GM23248 (cell line): ENCODE data around the gene PRDM16. TPM values are rescaled to one million over a fixed set of nuclear protein-coding genes. Genes with fewer than 3 reads are reported as not detected.

Experiments used
- DNase-seq: peaks from one replicate; pipeline ENCODE4 v3.0.0-alpha.2; 2015
- H2AFZ ChIP-seq: fragments of 200-600 bp; sonication (generic); 2 replicates; pipeline ENCODE4 v1.6.1; 2016; ENCODE audit warnings: antibody characterized with exemption
- H3F3A ChIP-seq: fragments of 200-600 bp; sonication (generic); 2 replicates; pipeline ENCODE4 v1.6.1; 2016; ENCODE audit warnings: mild to moderate bottlenecking, antibody characterized with exemption, mixed run types; ENCODE audit not compliant: insufficient read depth
- H3K27ac ChIP-seq: fragments of 200-600 bp; sonication (generic); 2 replicates; pipeline ENCODE4 v1.5.1; 2016; ENCODE audit warnings: mild to moderate bottlenecking
- H3K27me3 ChIP-seq: fragments of 200-600 bp; sonication (generic); replicated peaks from 2 replicates; pipeline ENCODE4 v1.6.1; 2016; ENCODE audit warnings: mild to moderate bottlenecking; ENCODE audit not compliant: insufficient read depth
- H3K36me3 ChIP-seq: fragments of 200-600 bp; sonication (generic); 2 replicates; pipeline ENCODE4 v1.6.1; 2016; ENCODE audit warnings: low read depth, mild to moderate bottlenecking
- H3K4me1 ChIP-seq: fragments of 200-600 bp; sonication (generic); 2 replicates; pipeline ENCODE4 v1.6.1; 2016; ENCODE audit warnings: mild to moderate bottlenecking; ENCODE audit not compliant: insufficient read depth
- H3K4me2 ChIP-seq: fragments of 200-600 bp; sonication (generic); one replicate; pipeline ENCODE4 v1.6.1; 2016; ENCODE audit warnings: mild to moderate bottlenecking; ENCODE audit not compliant: unreplicated experiment
- H3K4me3 ChIP-seq: fragments of 200-600 bp; sonication (generic); 2 replicates; pipeline ENCODE4 v1.5.1; 2016; ENCODE audit warnings: mild to moderate bottlenecking
- H3K79me2 ChIP-seq: fragments of 200-600 bp; sonication (generic); 2 replicates; pipeline ENCODE4 v1.6.1; 2016; ENCODE audit warnings: mild to moderate bottlenecking; ENCODE audit not compliant: insufficient read depth
- H3K9ac ChIP-seq: fragments of 200-600 bp; sonication (generic); 2 replicates; pipeline ENCODE4 v1.6.1; 2016; ENCODE audit warnings: mild to moderate bottlenecking
- H3K9me2 ChIP-seq: fragments of 200-600 bp; sonication (generic); 2 replicates; pipeline ENCODE4 v1.6.1; 2016; ENCODE audit warnings: mixed run types, mild to moderate bottlenecking, moderate library complexity; ENCODE audit not compliant: insufficient read depth
- H3K9me3 ChIP-seq: fragments of 200-600 bp; sonication (generic); one replicate; pipeline ENCODE4 v1.6.1; 2017; ENCODE audit warnings: low read depth
- H4K20me1 ChIP-seq: fragments of 200-600 bp; sonication (generic); 2 replicates; pipeline ENCODE4 v1.6.0; 2016; ENCODE audit not compliant: insufficient read depth
- EZH2 ChIP-seq: fragments of 200-600 bp; sonication (generic); IDR thresholded peaks from 2 replicates; pipeline ENCODE4 v1.6.1; 2018; ENCODE audit warnings: antibody characterized with exemption, mild to moderate bottlenecking; ENCODE audit not compliant: insufficient read depth, poor library complexity, severe bottlenecking
- EZH2phosphoT487 ChIP-seq: fragments of 200-600 bp; sonication (generic); IDR thresholded peaks from 2 replicates; pipeline ENCODE4 v1.6.1; 2018; ENCODE audit warnings: antibody characterized with exemption, moderate library complexity, mild to moderate bottlenecking, low read depth; ENCODE audit not compliant: insufficient read depth
- WGBS, 2 experiments: methylation state at CpG; one replicate each; pipeline ENCODE4 v1.1.6; 2015 to 2017; ENCODE audit warnings: low lambda C conversion rate in 2 of 2, low coverage in 1 of 2; ENCODE audit errors: missing lambda C conversion rate in 2 of 2; 5-methylcytosine and 5-hydroxymethylcytosine counted together
- in situ Hi-C: fragments of 300-500 bp; cut with MboI; formaldehyde crosslinking; loops from 2 replicates; pipeline ENCODE4 v1.15.0; 2020
- polyA plus RNA-seq: library from polyadenylated mRNA; unstranded; fragments of >200 nt; fragmentation: Nextera tagmentation; extraction: Ambion mirVana; gene quantifications from 2 replicates; pipeline ENCODE4 v1.2.1, GENCODE V29; 2016
- total RNA-seq: library from RNA; depleted of rRNA; stranded (reverse); fragments of >200 nt; shearing (Covaris generic); gene quantifications from 2 replicates; pipeline ENCODE4 v1.2.3, GENCODE V29; 2014

PRDM16 gene
- total and polyA plus RNA-seq, 2 experiments from 2014 or later: 0.18 TPM; not detected in 1

DNA sequence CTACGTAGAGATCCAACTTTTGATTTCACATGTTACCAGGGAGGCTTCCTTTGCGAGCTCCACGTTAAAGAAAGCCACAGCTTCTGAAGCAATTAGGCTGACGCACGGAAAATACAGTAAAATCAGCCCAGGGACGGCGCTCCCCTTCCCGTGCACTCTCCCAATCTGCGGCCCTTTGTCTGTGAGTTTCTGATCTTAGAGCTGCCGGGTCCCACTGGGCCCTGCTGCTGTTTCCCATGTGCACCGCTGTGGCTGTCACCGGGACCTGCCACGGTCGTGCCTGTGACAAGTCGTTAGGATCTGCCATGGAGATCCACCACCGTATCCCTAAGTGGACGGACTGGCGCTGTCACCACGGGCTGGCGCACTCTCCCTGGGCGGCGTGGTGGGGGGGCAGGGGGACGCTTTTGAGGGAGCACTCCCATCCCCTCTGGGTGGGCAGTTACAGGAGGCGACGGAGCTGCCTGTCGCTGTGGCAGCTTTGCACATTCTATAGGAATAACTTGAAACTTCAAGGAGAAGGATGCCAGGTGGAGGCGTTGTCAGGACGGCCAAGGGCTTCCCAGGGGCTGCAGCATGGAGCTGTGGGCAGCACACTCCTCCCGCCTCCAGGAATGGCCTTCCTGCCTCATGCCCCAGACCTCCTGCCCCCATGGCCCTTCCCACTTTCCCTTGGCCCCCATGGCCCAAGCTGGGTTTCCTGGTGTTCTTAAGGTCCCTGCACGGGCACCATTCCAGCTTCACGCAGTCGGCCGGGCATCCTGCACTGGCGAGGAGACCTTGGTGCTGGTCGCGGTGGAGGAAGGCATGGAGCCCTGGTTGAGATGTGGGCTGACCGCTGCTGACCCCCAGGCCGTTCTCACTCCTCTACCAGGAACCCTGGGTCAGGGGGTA is 85.1 kb downstream of the PRDM16 start:
- H3K4me3 ChIP-seq: no peak overlapping the region
- H3K27ac ChIP-seq: no peak overlapping the region
- no peak for DNase-seq
- H3F3A ChIP-seq: no peaks in the 10 kb centered on the region
- H3K9me3 ChIP-seq: no peaks in the 10 kb centered on the region
- H2AFZ ChIP-seq: no peak overlapping the region
- H3K9me2 ChIP-seq: no peaks in the 10 kb centered on the region
- WGBS, 2 experiments: 66 to 69% methylated on average over 37 to 38 of the region's 38 CpGs
- no peak overlapping the region for H3K9ac ChIP-seq
- TF ChIP-seq EZH2 (no peak), EZH2phosphoT487 (no peak)
- H3K79me2 ChIP-seq: no peaks in the 10 kb centered on the region
- H3K4me2 ChIP-seq: no peak overlapping the region
- peaks cover 17% of the 10 kb centered on the region for H3K27me3 ChIP-seq
- no peaks in the 10 kb centered on the region for H3K4me1 ChIP-seq
- in situ Hi-C loops: no loop called here
- H3K36me3 ChIP-seq: no peaks in the 10 kb centered on the region
- H4K20me1 ChIP-seq: no peaks in the 10 kb centered on the region

DNA sequence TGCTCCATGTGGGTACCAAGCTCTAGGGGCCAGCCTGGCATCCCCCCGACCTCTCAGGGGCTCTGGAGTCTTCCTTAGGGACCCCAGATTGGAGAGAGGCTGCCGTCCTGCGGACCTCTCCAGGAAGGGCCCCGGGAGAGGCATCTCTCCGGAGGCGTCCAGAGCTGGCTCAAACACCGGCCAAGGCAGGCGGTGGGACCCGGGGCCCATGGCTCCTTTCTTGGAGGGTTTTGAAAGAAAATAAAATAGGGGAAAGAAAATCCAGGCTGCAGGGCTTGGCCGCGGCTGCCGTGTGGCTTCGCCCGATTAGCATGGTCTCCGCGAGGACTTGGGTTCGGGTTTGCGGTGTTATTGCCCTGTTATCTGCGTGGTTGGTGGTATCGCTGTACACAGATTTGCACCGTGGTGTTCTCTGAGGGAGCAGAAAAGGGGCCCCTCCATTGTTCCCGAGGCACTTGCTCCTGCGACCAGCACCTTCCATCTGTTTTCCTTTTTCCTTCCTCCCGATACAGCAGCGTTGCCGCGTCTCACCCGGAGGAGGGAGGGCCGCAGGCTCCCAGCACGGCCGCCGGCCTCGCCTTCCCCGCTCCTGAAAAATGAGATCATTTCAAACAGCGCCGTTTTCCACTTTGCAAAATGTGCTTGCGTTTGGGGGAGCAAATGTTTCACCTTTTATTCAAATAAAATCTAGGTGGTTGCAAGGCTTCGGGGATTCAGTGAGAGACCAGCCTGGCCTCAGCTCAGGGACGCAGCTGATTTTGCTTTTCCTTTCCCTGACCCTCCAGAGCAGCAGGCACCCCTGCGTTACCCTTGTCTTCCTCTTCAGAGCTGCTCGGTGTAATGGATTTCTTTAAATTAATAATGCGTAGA is 86.3 kb downstream of the PRDM16 start:
- Histone ChIP-seq H2AFZ (no peak overlapping the region), H3K4me3 (no peak overlapping the region), H3K9ac (no peak overlapping the region), H3K4me2 (no peak overlapping the region), H4K20me1 (no peaks in the 10 kb centered on the region), H3F3A (no peaks in the 10 kb centered on the region), H3K27me3 (peaks cover 17% of the 10 kb centered on the region), H3K9me2 (no peaks in the 10 kb centered on the region), H3K4me1 (no peaks in the 10 kb centered on the region), H3K79me2 (no peaks in the 10 kb centered on the region), H3K9me3 (no peaks in the 10 kb centered on the region), H3K36me3 (no peaks in the 10 kb centered on the region), H3K27ac (no peak overlapping the region)
- TF ChIP-seq EZH2phosphoT487: no peak
- TF ChIP-seq EZH2: no peak
- WGBS, 2 experiments: 39 to 41% methylated on average over 41 to 42 of the region's 42 CpGs
- no peak for DNase-seq
- in situ Hi-C loops: no loop called here

DNA sequence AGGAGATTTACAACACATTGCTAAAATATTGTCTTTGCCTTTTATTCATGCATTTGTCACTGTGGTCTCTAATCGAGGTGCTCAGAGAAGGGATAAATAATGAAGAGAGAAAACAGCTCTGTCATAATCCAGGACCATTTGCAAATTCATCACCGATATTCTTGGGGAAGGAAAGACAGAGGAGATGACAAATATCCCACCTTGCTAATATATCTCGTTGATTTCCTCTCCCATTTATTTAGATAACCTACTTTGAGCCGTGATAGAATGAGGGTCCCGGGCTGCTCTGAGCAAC is 86.9 kb downstream of the PRDM16 start:
- Histone ChIP-seq H3K79me2 (no peaks in the 10 kb centered on the region), H3K4me1 (no peaks in the 10 kb centered on the region), H3K4me3 (no peak overlapping the region), H3K27ac (no peak overlapping the region), H3K9me2 (no peaks in the 10 kb centered on the region), H3K9me3 (no peaks in the 10 kb centered on the region), H3K36me3 (no peaks in the 10 kb centered on the region), H4K20me1 (no peaks in the 10 kb centered on the region), H2AFZ (no peak overlapping the region), H3F3A (no peaks in the 10 kb centered on the region), H3K4me2 (no peak overlapping the region), H3K9ac (no peak overlapping the region), H3K27me3 (peaks cover 18% of the 10 kb centered on the region)
- no peak for DNase-seq
- in situ Hi-C loops: no loop called here
- 40 to 45% methylated on average over 5 of the region's 5 CpGs for WGBS, 2 experiments
- TF ChIP-seq EZH2phosphoT487: no peak
- no peak for TF ChIP-seq EZH2

DNA sequence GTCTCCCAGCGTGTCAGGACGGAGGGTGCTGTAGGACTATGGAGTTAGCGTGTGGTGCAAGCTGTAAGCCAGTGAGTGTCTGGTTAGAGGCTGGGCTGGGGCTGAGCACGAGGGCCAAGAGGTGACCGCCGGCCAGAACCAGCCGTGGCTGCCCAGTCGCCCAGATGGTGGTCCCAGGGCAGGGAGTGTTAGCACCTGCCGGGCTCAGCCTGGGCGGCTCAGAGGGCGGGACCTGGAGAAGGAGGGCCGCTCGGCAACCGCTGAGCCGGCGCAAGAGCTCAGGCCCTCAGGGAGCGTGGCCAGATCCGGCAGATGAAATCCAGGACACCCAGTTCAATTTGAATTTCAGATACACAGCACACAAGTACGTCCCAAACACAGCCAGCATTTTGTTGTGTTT is 87.9 kb downstream of the PRDM16 start:
- 61 to 70% methylated on average over 16 to 19 of the region's 19 CpGs for WGBS, 2 experiments
- Histone ChIP-seq H3K27me3 (peaks cover 27% of the 10 kb centered on the region), H3K9me3 (no peaks in the 10 kb centered on the region), H3K36me3 (no peaks in the 10 kb centered on the region), H3K4me1 (no peaks in the 10 kb centered on the region), H3K27ac (no peak overlapping the region), H2AFZ (no peak overlapping the region), H3K9me2 (no peaks in the 10 kb centered on the region), H3K79me2 (no peaks in the 10 kb centered on the region), H3F3A (no peaks in the 10 kb centered on the region), H3K4me2 (no peak overlapping the region), H3K4me3 (no peak overlapping the region), H3K9ac (no peak overlapping the region), H4K20me1 (no peaks in the 10 kb centered on the region)
- TF ChIP-seq EZH2: no peak
- no peak for TF ChIP-seq EZH2phosphoT487
- DNase-seq: no peak
- in situ Hi-C loops: no loop called here
